PC-9 (cell line): Measurements from ENCODE around the gene PRKG1.
A peak's percentile ranks its signal among the peaks of the same experiment; 100 is the strongest.

Source experiments
- EZH2 ChIP-seq: fragments of 200-600 bp; sonication (generic); IDR thresholded peaks from 2 replicates; pipeline ENCODE4 v1.8.0; 2017; ENCODE audit warnings: antibody characterized with exemption, low read depth
- TF ChIP-seq, protein P1 (sequence below): fragments of 200-600 bp; sonication (generic); conservative IDR thresholded peaks from 2 replicates; pipeline ENCODE4 v1.6.1; 2017; ENCODE audit warnings: mixed run types, antibody characterized with exemption, mild to moderate bottlenecking, moderate library complexity

DNA sequence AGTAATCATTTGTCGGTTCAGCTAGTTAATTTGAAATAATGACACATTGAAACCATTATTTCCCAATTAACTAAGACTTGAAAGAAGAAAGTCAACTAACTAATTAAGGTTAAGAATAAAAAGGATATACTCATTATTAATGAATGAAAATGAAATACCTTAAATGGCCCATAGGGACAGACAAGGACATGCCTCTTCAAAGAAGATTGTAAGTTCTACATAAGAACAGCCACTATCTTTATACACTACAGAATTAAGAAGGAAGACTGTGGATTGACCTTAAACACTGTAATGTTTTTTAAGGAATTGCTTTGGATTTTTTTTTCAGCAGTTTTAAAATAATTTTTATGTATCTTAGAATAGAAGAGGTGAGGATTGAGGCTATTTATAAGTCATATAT, 564.5 kb downstream of the PRKG1 start:
- TF ChIP-seq, protein P1, sequence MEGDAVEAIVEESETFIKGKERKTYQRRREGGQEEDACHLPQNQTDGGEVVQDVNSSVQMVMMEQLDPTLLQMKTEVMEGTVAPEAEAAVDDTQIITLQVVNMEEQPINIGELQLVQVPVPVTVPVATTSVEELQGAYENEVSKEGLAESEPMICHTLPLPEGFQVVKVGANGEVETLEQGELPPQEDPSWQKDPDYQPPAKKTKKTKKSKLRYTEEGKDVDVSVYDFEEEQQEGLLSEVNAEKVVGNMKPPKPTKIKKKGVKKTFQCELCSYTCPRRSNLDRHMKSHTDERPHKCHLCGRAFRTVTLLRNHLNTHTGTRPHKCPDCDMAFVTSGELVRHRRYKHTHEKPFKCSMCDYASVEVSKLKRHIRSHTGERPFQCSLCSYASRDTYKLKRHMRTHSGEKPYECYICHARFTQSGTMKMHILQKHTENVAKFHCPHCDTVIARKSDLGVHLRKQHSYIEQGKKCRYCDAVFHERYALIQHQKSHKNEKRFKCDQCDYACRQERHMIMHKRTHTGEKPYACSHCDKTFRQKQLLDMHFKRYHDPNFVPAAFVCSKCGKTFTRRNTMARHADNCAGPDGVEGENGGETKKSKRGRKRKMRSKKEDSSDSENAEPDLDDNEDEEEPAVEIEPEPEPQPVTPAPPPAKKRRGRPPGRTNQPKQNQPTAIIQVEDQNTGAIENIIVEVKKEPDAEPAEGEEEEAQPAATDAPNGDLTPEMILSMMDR = peak; percentile 43
- TF ChIP-seq EZH2 = no peak
